HG02759 (cell line): ENCODE measurements around the gene TGFB1.
A peak's percentile ranks its signal among the peaks of the same experiment; 100 is the strongest.

ENCODE experiments used
- ATAC-seq: cut with Tn5 transposase; IDR thresholded peaks from one replicate; pipeline ENCODE4 v1.9.1; 2021; ENCODE audit warnings: mild to moderate bottlenecking, moderate library complexity; ENCODE audit not compliant: unreplicated experiment

The TGFB1 gene

GRCh38 chr19:41323023-41323422, 30.7 kb downstream of the TGFB1 start:
- ATAC-seq, result no peak

- no peak for ATAC-seq
Measured at GRCh38 chr19:41322451-41322850, 31.3 kb downstream of the TGFB1 start.

GRCh38 chr19:41321600-41322270, 32.0 kb downstream of the TGFB1 start:
- no peak for ATAC-seq

- ATAC-seq, result no peak
Measured at GRCh38 chr19:41321204-41321599, 32.5 kb downstream of the TGFB1 start.

GRCh38 chr19:41320568-41320967, 33.2 kb downstream of the TGFB1 start:
- ATAC-seq, result no peak

DNA sequence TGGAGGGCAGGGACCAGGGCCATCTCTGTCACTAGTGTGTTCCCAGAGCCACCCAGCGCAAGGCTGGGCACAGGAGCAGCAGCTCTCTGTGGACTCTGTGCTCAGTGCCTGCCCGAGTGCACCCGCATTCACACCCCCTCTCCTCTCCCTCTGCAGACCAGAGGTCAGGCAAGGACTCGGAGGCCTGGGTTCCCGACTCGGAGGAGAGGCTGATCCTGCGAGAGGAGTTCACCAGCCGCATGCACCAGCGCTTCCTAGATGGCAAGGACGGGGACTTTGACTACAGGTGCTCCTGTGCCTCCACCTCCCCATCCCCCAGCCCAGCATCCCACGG, 33.6 kb downstream of the TGFB1 start:
- no peak for ATAC-seq

GRCh38 chr19:41319500-41320184, 34.1 kb downstream of the TGFB1 start:
- no peak for ATAC-seq

DNA sequence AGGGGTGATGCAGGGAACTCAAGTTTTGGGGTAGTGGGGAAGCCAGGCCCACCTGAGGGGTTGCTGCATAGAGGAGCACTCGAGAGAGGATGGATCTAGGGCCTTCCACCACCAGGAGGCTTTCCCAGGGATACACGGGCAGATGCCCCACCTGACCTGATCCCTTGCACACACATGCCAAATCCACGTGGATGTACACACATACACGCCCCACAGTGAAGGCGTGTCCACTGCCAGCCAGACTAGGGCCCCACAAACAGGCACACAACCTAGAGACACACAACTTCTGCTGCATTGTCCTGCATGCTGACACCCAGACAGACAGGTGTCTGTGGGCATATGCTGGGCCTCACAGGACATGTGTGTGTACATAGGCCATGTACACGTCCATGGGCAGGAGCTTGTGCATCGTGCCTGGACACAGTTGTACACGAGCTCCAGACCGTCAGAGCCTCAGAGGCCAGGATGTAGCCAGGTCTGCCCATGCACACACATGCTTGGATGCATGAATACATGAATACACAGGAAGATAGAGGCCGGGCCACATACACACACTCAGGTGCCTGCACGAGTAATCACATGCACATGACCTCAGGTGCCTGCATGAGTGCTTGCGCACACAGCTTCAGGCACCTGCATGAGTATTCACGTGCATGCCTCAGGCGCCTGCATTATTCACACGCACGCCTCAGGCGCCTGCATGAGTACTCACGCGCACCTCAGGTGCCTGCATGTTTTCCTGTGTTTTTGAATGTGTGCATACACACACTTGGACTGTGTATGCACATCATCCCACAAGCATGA, 34.8 kb downstream of the TGFB1 start:
- no peak for ATAC-seq

DNA sequence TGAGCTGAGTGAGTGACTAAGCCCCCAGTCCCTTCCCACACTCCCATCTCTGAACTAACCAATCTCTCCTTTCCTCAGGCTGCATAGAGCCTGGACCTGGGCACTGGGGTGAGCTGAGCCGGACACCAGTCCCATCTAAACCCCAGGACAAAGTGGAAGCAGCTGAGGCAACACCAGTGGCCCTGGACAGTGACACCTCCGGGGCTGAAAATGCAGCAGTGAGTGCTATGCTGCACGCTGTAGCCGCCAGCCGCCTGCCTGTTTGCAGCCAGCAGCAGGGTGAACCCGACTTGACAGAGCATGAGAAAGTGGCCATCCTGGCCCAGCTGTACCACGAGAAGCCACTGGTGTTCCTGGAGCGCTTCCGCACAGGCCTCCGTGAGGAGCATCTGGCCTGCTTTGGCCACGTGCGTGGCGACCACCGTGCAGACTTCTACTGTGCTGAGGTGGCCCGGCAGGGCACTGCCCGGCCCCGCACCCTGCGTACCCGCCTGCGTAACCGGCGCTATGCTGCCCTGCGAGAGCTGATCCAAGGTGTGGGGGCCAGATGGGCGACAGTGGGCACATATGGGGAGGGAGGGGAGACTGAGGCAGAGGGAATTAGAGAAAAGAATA, 37.3 kb downstream of the TGFB1 start:
- ATAC-seq, result no peak

- ATAC-seq, result no peak
Measured at GRCh38 chr19:41311613-41312012, 42.1 kb downstream of the TGFB1 start.

DNA sequence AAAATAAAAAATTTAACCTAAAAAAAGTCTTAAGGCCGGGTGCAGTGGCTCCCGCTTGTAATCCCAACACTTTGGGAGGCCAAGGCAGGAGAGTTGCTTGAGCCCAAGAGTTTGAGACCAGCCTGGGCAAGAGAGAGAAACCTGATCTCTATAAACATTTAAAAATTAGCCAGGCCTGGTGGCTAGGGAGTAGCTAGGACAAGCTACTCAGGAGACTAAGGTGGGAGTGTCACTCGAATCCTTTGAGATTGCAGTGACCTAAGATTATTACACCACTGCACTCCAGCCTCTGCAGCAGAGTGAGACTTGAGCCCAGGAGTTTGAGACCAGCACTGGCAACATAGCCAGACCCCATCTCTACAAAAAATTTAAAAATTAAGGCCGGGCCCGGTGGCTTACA, 42.6 kb downstream of the TGFB1 start:
- no peak for ATAC-seq

- ATAC-seq, result peak; percentile 74
Measured at GRCh38 chr19:41310033-41310831, 43.5 kb downstream of the TGFB1 start, which contains the start of gene CCDC97. TSS of gene CCDC97 (plus strand) at chr19:41310172. CDS start at chr19:41310311, 139 bp downstream.

GRCh38 chr19:41309180-41310032, 44.3 kb downstream of the TGFB1 start:
- peak; percentile 3 for ATAC-seq

DNA sequence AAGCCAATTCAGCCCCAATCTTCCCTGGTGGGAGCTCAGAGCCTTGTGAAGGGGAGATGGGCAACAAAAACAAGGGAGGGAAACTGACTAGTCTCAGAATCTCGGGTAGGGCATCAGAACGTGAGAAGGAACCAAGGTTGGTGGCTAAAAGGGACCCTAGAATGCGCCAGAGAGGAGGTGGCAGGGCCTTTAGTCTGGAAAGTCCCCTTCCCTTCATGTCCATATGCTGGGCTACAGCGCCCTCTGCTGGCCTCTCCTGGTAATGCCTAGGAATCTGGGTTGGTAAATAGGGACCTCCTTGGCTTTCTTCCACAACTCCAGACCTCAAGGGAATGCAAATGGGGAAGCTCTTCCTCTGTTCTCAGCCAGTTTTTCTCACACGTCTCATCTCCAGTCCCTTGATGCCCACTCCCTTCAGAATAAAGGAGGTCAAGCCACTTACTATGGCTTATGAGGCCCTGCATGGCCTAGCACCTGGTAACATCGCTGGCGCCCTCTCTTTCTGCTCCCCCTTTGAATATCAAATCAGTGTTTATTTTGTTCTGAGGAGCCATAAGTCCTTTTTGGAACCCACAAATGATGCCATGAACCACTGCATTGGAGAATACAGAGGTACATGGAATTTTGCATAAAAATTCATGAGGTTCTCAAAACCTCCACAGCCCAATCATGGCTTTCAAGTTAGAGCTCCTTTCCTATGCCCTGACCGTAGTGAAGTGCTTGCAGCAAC, 45.1 kb downstream of the TGFB1 start:
- ATAC-seq, result no peak

GRCh38 chr19:41307954-41308449, 45.7 kb downstream of the TGFB1 start:
- no peak for ATAC-seq

DNA sequence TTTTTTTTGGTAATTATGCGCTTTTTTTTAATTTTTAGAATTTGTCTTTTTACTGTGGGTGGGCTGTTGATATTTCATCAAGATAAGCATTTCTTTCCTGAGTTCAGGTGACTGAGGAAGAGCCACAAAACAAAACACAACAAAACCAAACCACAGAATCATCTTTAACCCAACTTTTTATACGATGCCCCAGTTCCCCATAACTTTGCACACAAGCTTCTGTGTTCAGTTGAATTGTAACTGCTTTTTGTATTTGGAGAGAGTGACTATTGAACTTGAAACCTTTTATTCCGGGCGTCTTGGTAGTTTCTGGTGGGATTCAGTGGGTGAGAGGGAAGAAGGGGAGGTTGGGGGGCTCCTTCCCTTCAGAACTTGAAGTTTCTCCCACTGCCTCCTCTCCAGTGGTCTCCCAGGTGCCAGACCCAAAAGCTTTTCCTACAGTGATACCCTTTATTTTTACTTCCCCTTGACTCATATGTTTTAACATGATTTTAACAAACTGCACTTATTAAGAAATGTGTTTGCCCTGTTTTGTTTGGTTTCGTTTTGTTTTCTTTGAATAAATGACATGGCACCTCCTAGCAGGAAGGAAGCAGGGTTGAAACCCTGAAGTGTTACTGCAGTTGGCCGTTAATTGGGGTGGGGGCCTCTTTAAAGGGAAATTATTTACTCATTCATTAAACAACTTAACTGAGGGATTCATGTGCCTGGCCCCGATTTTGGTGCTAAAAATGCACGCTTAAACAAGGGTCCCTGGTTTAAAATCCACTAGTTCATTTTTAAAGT, 46.4 kb downstream of the TGFB1 start:
- ATAC-seq, result no peak

GRCh38 chr19:41305927-41306793, 47.6 kb downstream of the TGFB1 start:
- no peak for ATAC-seq
